Upper lobe of left lung (tissue), 4 donors: ENCODE measurements around the gene RARB.

Source experiments
- EP300 ChIP-seq, 4 donors: sonication (generic); formaldehyde crosslinking; IDR thresholded peaks; one replicate each; pipeline ENCODE4 v1.5.1; 2017; ENCODE audit warnings: antibody characterized with exemption in 4 of 4, control low read depth in 2 of 4
- POLR2A ChIP-seq, 4 donors: fragments of 450-650 bp; IDR thresholded peaks; one replicate each; pipeline ENCODE4 v1.5.1; 2016 to 2017; ENCODE audit warnings: antibody characterized with exemption in 4 of 4, mild to moderate bottlenecking in 2 of 4
- POLR2AphosphoS5 ChIP-seq, 2 donors: sonication (generic); formaldehyde crosslinking; IDR thresholded peaks; one replicate each; pipeline ENCODE4 v1.5.1; 2017; ENCODE audit warnings: antibody characterized with exemption in 2 of 2

- TF ChIP-seq POLR2A (IDR thresholded peaks at IDR 0.05), result no peak
- no peak for TF ChIP-seq POLR2AphosphoS5 (IDR thresholded peaks at IDR 0.05)
- TF ChIP-seq EP300 (IDR thresholded peaks at IDR 0.05), result no peak
Observed at GRCh38 chr3:25397150-25397549, 30.9 kb upstream of the RARB start.
